ENCODE data around the gene ASPG. TPM values are rescaled to one million over a fixed set of nuclear protein-coding genes. Genes with fewer than 3 reads are reported as not detected.

The ASPG gene
- total RNA-seq (under 1 TPM; 0.50 to 0.66 TPM), polyA plus RNA-seq (ENCODE audit: insufficient read length in 2 of 2) (1 to 10 TPM; 1.4 to 1.6 TPM)
- long read RNA-seq, donor 1, result 0 reads
- long read RNA-seq, donor 2, result 0 reads
- long read RNA-seq, donor 3, result 0 reads
- long read RNA-seq, donor 4, full-length matches to known transcripts, result 3 of 3 reads
- long read RNA-seq, donor 4, partial matches to known transcripts, result 0 of 3 reads
- long read RNA-seq, donor 4, other reads (novel, unspliced or antisense), result 0 of 3 reads

- peaks cover 25% of the 10 kb centered on the region for H3K27me3 ChIP-seq (ENCODE audit: control insufficient read depth, insufficient read depth, low read length)
- no peak within 1 kb of the TSS for H3K4me3 ChIP-seq (ENCODE audit: low read depth, low read length)
- H3K27ac ChIP-seq (ENCODE audit: low read depth, low read length), result no peak within 1 kb of the TSS
- peaks cover 30% of the 10 kb centered on the region for H3K4me1 ChIP-seq (ENCODE audit: control insufficient read depth, insufficient read depth, low read length)
- H3K36me3 ChIP-seq (ENCODE audit: control insufficient read depth, insufficient read depth, low read length), result no peaks in the 10 kb centered on the region
- no peaks in the 10 kb centered on the region for H3K9me3 ChIP-seq (ENCODE audit: control insufficient read depth, insufficient read depth, low read length)
- DNase-seq (ENCODE audit: low read depth in 4 of 6, low spot score in 6 of 6), result no peak
- WGBS (ENCODE audit: insufficient coverage), result 15% methylated on average over 38 of the region's 70 CpGs
Measured at GRCh38 chr14:104085032-104085888, at the start of gene ASPG. Gene ASPG, plus strand, starts transcription at chr14:104085700. Its CDS starts 71 bp downstream, at chr14:104085771.

DNA sequence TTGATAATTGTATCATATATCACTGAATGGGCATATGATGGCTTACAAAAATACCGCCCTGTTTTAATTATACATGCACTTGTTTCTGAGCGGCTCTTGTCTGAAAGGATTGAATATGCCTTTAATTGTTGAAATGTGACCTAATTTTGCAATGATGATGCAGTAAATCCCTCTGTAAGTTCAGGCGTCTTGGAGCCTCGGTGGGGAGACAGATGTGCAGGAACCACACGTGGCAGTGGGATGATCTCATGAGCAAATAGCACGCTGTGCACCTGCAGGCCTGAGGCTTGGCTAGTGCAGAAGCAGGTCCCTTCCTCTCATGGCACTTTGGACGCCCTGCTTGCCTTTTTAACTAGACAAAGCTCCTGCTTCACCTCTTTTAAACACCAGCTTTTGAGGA is 49.3 kb upstream of the ASPG start:
- H3K4me1 ChIP-seq (ENCODE audit: control insufficient read depth, insufficient read depth, low read length), result peaks cover 23% of the 10 kb centered on the region
- peak in 2 of 6 donors; percentile 29 to 50 for DNase-seq (ENCODE audit: low read depth in 4 of 6, low spot score in 6 of 6)
- H3K36me3 ChIP-seq (ENCODE audit: control insufficient read depth, insufficient read depth, low read length), result no peaks in the 10 kb centered on the region
- no peaks in the 10 kb centered on the region for H3K9me3 ChIP-seq (ENCODE audit: control insufficient read depth, insufficient read depth, low read length)
- no peak overlapping the region for H3K4me3 ChIP-seq (ENCODE audit: low read depth, low read length)
- no peaks in the 10 kb centered on the region for H3K27me3 ChIP-seq (ENCODE audit: control insufficient read depth, insufficient read depth, low read length)
- 48% methylated on average over 4 of the region's 7 CpGs for WGBS (ENCODE audit: insufficient coverage)
- no peak overlapping the region for H3K27ac ChIP-seq (ENCODE audit: low read depth, low read length)

DNA sequence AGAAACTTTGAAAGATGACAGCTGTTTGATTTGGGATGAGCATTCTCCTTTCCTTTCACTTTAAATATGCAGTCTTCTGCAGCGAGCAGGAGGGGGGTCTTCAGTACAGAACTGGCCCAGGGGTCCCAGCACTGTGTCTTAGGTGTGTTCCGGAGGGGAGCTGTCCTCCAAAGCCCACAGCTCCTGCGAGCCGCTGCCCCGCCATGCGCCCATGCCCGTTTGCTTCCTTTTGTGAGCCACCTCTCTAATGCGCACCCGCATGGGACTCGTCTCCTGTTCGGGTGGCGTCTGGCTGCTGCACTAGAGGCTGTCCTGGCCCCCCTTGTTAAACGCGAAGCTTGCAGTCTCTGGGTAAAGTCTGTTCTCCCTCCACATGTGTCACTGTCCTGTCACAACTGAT is 48.4 kb upstream of the ASPG start:
- WGBS (ENCODE audit: insufficient coverage), result 88% methylated on average over 13 of the region's 14 CpGs
- Histone ChIP-seq H3K27me3 (ENCODE audit: control insufficient read depth, insufficient read depth, low read length) (no peaks in the 10 kb centered on the region), H3K4me1 (ENCODE audit: control insufficient read depth, insufficient read depth, low read length) (peaks cover 23% of the 10 kb centered on the region), H3K4me3 (ENCODE audit: low read depth, low read length) (no peak overlapping the region), H3K27ac (ENCODE audit: low read depth, low read length) (no peak overlapping the region), H3K36me3 (ENCODE audit: control insufficient read depth, insufficient read depth, low read length) (no peaks in the 10 kb centered on the region), H3K9me3 (ENCODE audit: control insufficient read depth, insufficient read depth, low read length) (no peaks in the 10 kb centered on the region)
- DNase-seq (ENCODE audit: low read depth in 4 of 6, low spot score in 6 of 6), result no peak

DNA sequence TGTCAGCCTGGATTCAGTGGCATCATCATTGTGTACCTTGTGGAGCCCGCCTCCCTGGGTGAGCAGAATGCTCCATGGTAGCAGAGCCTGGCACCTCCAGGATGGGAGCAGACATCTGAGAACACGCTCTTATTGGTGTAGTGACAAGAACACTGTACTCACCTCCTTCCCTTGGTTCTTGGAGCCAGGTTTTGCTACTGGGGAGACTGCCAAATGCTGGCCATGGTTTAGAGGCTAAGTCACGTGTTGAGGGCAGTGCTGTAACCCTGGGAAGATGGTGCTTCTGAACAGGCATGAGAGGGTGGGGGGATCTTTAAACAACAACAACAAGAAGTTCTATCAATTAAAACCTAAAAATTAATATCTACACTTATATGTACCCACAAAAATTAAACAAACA is 47.6 kb upstream of the ASPG start:
- WGBS (ENCODE audit: insufficient coverage), result 72% methylated on average over 2 of the region's 3 CpGs
- Histone ChIP-seq H3K27ac (ENCODE audit: low read depth, low read length) (no peak overlapping the region), H3K9me3 (ENCODE audit: control insufficient read depth, insufficient read depth, low read length) (no peaks in the 10 kb centered on the region), H3K36me3 (ENCODE audit: control insufficient read depth, insufficient read depth, low read length) (no peaks in the 10 kb centered on the region), H3K4me3 (ENCODE audit: low read depth, low read length) (no peak overlapping the region), H3K4me1 (ENCODE audit: control insufficient read depth, insufficient read depth, low read length) (peaks cover 23% of the 10 kb centered on the region), H3K27me3 (ENCODE audit: control insufficient read depth, insufficient read depth, low read length) (no peaks in the 10 kb centered on the region)
- peak in 3 of 6 donors; percentile 26 to 69 (median 46) for DNase-seq (ENCODE audit: low read depth in 4 of 6, low spot score in 6 of 6)

DNA sequence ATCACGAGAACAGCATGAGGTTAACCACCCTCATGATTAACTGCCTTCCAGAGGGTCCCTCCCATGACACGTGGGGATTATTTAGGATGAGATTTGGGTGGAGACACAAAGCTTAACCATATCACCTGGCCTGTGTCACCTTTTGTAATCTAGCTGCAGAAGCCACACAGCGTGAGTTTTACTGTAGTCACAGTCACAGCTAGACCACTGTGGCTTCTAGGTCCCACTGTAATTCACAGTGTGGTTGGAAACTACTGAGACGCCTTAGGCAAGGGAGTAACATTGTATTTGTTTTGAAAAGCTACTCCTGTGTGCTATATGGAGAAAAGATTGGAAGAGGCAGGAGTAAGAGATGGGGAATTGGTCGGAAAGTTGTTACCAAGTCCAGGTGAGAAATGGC is 46.3 kb upstream of the ASPG start:
- H3K4me3 ChIP-seq (ENCODE audit: low read depth, low read length), result no peak overlapping the region
- DNase-seq (ENCODE audit: low read depth in 4 of 6, low spot score in 6 of 6), result no peak
- H3K27ac ChIP-seq (ENCODE audit: low read depth, low read length), result no peak overlapping the region
- H3K4me1 ChIP-seq (ENCODE audit: control insufficient read depth, insufficient read depth, low read length), result peaks cover 23% of the 10 kb centered on the region
- no peaks in the 10 kb centered on the region for H3K27me3 ChIP-seq (ENCODE audit: control insufficient read depth, insufficient read depth, low read length)
- no peaks in the 10 kb centered on the region for H3K36me3 ChIP-seq (ENCODE audit: control insufficient read depth, insufficient read depth, low read length)
- no peaks in the 10 kb centered on the region for H3K9me3 ChIP-seq (ENCODE audit: control insufficient read depth, insufficient read depth, low read length)
- 95% methylated on average over 4 of the region's 5 CpGs for WGBS (ENCODE audit: insufficient coverage)

DNA sequence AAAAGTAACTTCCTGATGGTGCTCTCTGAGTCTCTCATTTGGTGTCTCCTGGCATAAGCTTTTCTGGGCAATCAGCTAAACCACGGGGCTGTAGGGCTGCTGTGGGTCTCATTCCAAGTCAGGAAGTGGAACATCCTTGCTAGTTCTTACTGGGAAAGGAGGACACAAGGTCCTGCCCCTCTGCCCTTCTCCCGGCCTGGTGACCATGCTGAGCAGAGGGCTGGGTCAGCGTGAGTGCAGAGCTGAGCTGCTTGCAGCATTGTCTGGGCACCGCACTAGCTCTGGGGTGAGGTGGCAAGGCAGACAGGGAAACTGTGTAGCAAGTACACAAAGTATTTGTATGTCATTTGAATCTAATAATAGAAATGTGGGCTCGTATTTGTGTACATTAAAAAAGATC is 45.0 kb upstream of the ASPG start:
- Histone ChIP-seq H3K4me3 (ENCODE audit: low read depth, low read length) (no peak overlapping the region), H3K27ac (ENCODE audit: low read depth, low read length) (no peak overlapping the region), H3K4me1 (ENCODE audit: control insufficient read depth, insufficient read depth, low read length) (peaks cover 16% of the 10 kb centered on the region), H3K36me3 (ENCODE audit: control insufficient read depth, insufficient read depth, low read length) (no peaks in the 10 kb centered on the region), H3K9me3 (ENCODE audit: control insufficient read depth, insufficient read depth, low read length) (no peaks in the 10 kb centered on the region), H3K27me3 (ENCODE audit: control insufficient read depth, insufficient read depth, low read length) (no peaks in the 10 kb centered on the region)
- 30% methylated on average over 2 of the region's 5 CpGs for WGBS (ENCODE audit: insufficient coverage)
- DNase-seq (ENCODE audit: low read depth in 4 of 6, low spot score in 6 of 6), result no peak

DNA sequence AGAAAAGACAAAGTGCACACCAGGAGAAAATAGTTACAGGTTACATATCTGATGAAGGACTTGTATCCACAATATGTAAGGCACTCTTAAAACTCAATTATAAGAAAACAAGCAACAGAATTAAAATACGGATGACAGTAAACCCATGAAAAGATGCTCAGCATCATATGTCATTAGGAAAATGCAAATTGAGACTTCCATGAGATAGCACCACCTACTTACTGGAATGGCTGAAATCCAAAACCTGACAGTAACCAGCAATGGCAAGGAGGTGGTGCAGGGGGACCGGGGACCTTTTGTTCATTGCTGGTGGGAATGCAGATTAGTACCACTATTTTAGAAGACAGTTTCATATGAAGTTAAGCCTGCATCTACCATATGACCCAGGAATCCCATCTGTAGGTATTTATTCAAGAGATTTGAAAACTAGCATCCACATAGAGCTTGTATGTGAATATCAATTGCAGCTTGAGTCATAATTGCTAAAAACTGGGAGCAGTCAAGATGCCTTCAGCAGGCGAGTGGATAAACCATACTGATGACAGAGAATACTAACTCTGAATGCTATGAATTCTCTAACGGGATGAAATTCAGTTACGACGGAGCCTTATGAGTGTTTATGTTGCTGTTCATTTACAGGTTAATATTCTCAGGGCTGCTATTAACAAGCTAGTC is 43.9 kb upstream of the ASPG start:
- Histone ChIP-seq H3K4me1 (ENCODE audit: control insufficient read depth, insufficient read depth, low read length) (peaks cover 14% of the 10 kb centered on the region), H3K27me3 (ENCODE audit: control insufficient read depth, insufficient read depth, low read length) (no peaks in the 10 kb centered on the region), H3K4me3 (ENCODE audit: low read depth, low read length) (no peak overlapping the region), H3K9me3 (ENCODE audit: control insufficient read depth, insufficient read depth, low read length) (no peaks in the 10 kb centered on the region), H3K27ac (ENCODE audit: low read depth, low read length) (no peak overlapping the region), H3K36me3 (ENCODE audit: control insufficient read depth, insufficient read depth, low read length) (no peaks in the 10 kb centered on the region)
- DNase-seq (ENCODE audit: low read depth in 4 of 6, low spot score in 6 of 6), result no peak
- 92% methylated on average over 4 of the region's 6 CpGs for WGBS (ENCODE audit: insufficient coverage)

- Histone ChIP-seq H3K4me3 (ENCODE audit: low read depth, low read length) (no peak overlapping the region), H3K36me3 (ENCODE audit: control insufficient read depth, insufficient read depth, low read length) (no peaks in the 10 kb centered on the region), H3K9me3 (ENCODE audit: control insufficient read depth, insufficient read depth, low read length) (no peaks in the 10 kb centered on the region), H3K4me1 (ENCODE audit: control insufficient read depth, insufficient read depth, low read length) (peaks cover 3% of the 10 kb centered on the region), H3K27me3 (ENCODE audit: control insufficient read depth, insufficient read depth, low read length) (no peaks in the 10 kb centered on the region), H3K27ac (ENCODE audit: low read depth, low read length) (no peak overlapping the region)
- WGBS (ENCODE audit: insufficient coverage), result 82% methylated on average over 5 of the region's 6 CpGs
- DNase-seq (ENCODE audit: low read depth in 4 of 6, low spot score in 6 of 6), result no peak
Measured at GRCh38 chr14:104044016-104044415, 41.5 kb upstream of the ASPG start.

DNA sequence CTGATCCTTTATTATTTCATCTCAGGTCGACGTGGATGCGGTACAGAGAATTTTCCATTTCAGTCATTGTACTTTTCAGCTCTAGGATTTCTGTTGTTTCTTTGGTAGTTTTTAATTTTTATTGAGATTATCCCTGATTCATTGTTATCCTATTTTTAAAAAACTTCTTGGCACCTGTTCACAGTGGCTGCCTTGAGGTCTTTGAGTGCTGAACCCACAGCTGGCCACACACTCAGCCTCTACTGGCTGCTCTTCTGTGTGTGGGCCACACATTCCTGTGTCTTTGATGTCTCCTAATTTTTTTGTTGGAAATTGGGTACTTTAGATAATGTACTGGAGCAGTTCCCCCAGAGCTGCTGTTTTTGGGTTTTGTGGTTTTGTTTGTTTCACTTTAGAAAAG is 37.7 kb upstream of the ASPG start:
- Histone ChIP-seq H3K36me3 (ENCODE audit: control insufficient read depth, insufficient read depth, low read length) (no peaks in the 10 kb centered on the region), H3K4me3 (ENCODE audit: low read depth, low read length) (no peak overlapping the region), H3K9me3 (ENCODE audit: control insufficient read depth, insufficient read depth, low read length) (no peaks in the 10 kb centered on the region), H3K27ac (ENCODE audit: low read depth, low read length) (no peak overlapping the region), H3K27me3 (ENCODE audit: control insufficient read depth, insufficient read depth, low read length) (no peaks in the 10 kb centered on the region), H3K4me1 (ENCODE audit: control insufficient read depth, insufficient read depth, low read length) (peaks cover 6% of the 10 kb centered on the region)
- WGBS (ENCODE audit: insufficient coverage), result no CpG with 5 or more reads among the region's 3 CpGs
- DNase-seq (ENCODE audit: low read depth in 4 of 6, low spot score in 6 of 6), result no peak

Measured in spinal cord (tissue), 10 donors.